Stimulated activated CD4-positive, alpha-beta T cell treated with anti-CD3 and anti-CD28 coated beads, Interleukin-15, amount 100 ng/mL, for 1 hour (primary cell): ENCODE data around the gene ZNF771.

Experiments
- DNase-seq, 2 donors: peaks; one replicate each; pipeline ENCODE4 v3.0.0-alpha.2; 2020; ENCODE audit warnings: low read depth in 1 of 2, low spot score in 1 of 2

The ZNF771 gene

GRCh38 chr16:30398661-30399434 lies 8.6 kb upstream of the ZNF771 start:
- no peak for DNase-seq

DNA sequence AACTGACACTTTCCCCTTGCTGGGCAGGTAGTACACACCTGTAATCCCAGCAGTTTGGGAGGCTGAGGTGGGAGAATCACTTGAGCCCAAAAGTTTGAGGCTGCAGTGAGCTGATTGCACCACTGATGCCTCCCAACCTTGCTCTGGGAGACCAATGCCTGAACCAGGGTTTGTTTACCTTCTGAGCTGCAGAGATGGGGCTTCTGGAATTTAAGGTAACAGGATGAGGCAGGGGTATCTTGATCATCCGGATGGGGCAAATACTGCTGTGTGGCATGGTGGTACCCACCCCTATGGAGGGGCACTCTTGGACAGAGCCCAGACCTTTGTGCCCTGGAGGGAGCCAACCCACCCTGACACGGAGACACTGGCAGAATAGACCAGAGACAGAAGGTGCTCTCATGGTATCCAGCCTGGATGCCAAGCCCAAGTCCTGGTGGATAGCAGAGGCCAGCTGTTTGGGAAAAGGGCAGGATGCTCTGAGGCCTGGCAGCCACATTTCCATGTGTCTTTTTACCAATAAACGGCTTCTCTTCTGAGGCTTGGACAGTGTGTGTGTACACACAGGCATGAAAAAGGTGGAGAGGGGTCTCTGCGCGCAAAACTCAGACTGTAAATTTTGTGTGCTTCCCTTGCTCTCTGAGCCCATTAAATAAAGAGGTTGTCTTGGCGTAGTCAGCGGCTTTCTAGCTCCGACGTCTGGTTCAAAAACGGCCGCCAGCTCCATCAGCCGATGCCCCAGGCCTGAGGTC lies 7.8 kb upstream of the ZNF771 start:
- no peak for DNase-seq

GRCh38 chr16:30401768-30402425 lies 5.5 kb upstream of the ZNF771 start:
- DNase-seq, result no peak

DNA sequence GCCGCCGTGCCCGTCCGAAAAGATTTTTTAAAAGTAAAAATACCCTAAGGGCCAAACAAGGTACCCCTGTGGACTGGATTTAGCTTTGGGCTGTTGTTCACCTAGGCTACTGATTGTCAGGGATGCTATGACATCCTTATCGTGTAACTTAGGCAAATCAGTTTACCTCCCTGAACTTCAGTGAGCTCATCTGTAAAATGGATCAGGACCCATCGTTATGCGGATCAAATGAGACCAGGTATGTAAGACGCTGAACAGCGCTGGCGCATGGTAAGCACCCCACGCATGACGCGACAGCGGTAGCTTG lies 658 bp upstream of the ZNF771 start:
- DNase-seq, result no peak

- no peak for DNase-seq
These were observed 563 bp downstream of the ZNF771 start for GRCh38 chr16:30407804-30408534.

DNA sequence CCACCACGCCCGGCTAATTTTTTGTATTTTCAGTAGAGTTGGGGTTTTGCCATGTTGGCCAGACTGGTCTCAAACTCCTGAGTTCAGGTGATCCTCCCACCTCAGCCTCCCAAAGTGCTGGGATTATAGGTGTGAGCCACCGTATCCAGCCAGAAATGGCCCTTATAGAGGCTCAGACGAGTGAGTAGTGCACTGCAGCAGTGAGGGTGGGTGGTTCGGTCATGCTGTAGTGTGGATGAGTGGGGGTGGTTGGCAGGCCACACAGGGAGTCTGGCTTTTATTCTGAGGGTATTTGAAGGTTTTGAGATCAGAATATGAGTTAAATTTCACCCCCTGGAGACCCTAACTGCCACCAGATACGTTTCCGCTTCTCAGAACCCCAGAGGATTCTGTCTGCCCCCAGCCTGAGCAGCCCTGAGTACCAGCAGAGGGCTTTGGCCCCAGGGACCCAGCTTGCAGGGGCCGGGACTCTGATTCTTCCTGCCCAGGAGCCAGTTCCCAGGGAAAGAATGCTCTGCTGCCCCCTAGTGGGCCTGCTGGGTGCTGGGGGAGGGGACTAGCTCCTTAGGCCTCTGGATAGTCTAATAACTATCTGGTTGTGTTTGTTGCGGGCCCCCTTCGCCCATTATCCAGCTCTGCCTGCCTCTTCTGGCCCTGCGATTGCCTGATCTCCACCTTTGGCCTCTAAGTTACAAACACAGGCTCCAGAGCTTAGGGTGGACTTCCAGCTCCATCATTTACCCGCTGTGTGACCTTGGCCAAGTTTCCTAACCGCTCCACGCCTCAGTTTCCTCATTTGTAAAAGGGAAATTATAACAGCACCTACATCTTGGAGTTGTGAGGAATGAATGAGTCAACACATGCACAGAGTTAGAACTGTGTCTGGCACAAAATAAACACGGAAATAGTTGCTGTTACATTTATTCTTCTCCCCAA lies 2.0 kb downstream of the ZNF771 start:
- peak; percentile 86 to 88 for DNase-seq

GRCh38 chr16:30413112-30413806 lies 5.9 kb downstream of the ZNF771 start:
- DNase-seq, result no peak

- DNase-seq, result no peak
These were observed 6.8 kb downstream of the ZNF771 start for GRCh38 chr16:30414159-30414558.

GRCh38 chr16:30416047-30416603 lies 8.7 kb downstream of the ZNF771 start:
- no peak for DNase-seq

DNA sequence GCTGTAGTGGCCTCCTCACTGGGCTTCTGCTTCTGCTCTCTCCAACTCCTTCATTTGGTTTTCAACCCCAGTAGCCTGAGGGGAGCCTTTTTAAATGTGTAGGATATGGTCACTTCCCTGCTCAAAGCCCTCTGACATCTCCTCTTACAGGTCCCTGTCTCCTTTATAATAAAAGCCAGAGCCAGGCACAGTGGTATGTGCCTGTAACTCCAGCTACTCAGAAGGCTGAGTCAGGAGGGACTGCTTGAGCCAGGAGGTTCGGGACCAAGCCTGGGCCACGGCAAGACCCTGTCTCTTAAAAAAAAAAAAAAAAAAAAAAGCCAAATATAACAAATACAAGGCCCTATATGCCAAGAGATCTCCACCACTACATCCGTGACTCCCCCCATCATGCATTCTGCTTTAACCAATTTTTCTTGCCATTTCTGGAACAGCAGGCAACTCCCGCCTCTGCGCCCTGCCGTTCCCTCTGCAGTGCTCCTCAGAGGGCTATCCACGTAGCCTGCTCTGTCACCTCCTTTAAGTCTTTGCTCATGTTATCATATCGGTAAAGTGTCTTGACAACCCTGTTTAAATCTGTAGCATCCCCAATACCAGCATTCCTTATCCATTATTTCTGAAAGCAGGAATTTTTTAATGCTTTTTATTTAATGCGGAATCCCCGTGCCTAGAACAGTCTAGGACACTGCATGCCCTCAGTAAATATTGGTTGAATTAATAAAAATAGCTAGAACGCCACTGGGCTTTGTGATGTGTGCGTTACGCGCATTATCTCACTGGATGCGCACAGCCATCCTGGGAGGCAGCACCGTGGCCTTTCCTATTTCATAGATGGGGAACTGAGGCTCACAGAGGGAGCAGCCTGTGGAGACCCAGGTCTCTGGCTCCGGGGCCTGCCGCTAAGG lies 9.5 kb downstream of the ZNF771 start:
- no peak for DNase-seq

GRCh38 chr16:30417529-30418349 lies 10.3 kb downstream of the ZNF771 start:
- DNase-seq, result peak; percentile 77 to 78

DNA sequence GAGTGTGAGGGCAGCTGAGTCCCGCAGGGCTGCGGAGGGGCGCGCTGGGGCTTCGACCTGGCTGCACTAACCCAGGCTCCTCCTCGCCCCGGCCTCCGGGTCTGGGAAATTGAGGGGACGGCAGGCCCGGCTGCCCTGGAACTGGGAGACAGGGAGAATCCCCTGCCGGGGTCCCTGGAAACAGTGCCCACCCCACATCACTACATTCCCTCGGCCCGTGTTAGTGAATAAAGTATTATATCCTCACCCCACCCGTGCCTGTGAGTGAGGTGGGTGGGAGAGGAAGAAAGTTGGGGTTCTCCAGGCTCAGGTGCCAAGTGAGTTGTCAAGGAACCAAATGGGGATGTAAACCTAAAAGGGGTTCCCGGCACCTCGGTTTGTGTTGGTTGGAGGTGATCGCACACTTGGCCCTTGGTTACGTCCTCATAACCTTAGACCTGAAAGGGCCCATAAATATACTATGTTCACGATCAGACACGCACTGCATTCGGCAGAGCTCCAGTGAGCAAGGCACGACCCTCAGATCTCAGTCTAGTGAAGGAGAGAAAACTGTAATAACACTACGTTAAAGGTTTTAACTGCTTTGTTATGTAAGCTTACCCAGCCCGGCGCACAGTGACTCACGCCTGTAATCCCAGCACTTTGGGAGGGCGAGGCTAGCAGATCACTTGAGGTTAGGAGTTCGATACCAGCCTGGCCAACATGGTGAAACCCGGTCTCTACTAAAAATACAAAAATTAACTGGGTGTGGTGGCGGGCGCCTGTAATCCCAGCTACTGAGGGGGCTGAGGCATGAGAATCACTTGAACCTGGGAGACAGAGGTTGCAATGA lies 11.2 kb downstream of the ZNF771 start:
- DNase-seq, result no peak

DNA sequence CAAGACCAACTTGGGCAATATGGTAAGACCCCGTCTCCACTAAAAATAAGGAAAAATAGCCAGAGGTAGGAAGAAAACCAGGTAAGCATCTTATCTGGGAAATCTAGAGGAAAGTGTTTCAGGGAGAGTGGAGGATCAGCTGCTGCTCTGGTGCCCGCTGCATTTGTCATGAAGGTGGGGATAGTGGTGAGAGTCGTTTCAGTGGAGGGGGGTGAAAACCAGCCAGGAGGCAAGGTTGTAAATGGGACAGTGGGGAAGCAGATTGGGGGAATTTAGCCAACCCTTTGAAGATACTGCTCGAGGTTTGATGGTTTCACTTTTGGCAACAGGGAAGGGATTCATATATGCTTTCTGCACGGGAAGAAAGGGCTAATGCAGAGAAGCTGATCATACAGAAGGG lies 13.6 kb downstream of the ZNF771 start:
- DNase-seq, result no peak

DNA sequence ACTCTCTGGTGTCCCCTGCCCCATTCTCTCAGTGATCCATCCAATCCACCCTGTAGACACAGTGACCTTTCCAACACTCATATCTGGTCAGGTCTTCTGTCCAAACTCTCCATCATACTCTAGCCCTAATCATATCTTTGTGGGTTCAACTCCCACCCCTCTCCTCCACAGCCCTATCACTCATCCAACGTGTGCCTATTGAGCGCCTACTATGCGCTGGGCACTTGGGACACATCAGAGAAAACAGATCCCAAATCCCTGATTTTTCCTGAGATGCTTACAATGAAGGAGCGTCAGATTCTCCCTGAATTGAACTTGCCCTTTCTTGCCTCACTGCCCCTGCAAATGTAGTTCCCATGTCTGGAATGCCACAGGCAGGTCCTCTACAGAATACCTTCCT lies 20.6 kb downstream of the ZNF771 start:
- DNase-seq, result no peak

- DNase-seq, result no peak
These were observed 21.9 kb downstream of the ZNF771 start for GRCh38 chr16:30429418-30429677.

GRCh38 chr16:30429678-30430427 lies 22.4 kb downstream of the ZNF771 start, which contains the start of gene DCTPP1:
Gene DCTPP1, minus strand, starts transcription at chr16:30430030. Its CDS starts 50 bp downstream, at chr16:30429980.
- peak; percentile 85 to 87 for DNase-seq
